Osteoblast (primary cell): ENCODE measurements around the gene CCDC148. TPM values are rescaled to one million over a fixed set of nuclear protein-coding genes. Genes with fewer than 3 reads are reported as not detected.
"Not testable (repeated sequence)": the region's sequence is repeated elsewhere in the genome, so short reads cannot be mapped to it uniquely, and the experiment has no call there.

Experiments used
- DNase-seq: peaks from one replicate; pipeline ENCODE4 v3.0.0; 2011; ENCODE audit warnings: low spot score, mixed read lengths; ENCODE audit not compliant: insufficient read length; ENCODE audit errors: missing footprints
- H2AFZ ChIP-seq: 2 replicates; pipeline ENCODE4 v1.6.0; 2011; ENCODE audit warnings: mild to moderate bottlenecking, low read length
- H3K27ac ChIP-seq: 2 replicates; pipeline ENCODE4 v1.5.1; 2011; ENCODE audit warnings: mild to moderate bottlenecking, low read depth, low read length, moderate library complexity
- H3K27me3 ChIP-seq: 2 replicates; pipeline ENCODE4 v1.6.0; 2012; ENCODE audit warnings: mild to moderate bottlenecking, control low read depth, inconsistent platforms, low read length, moderate library complexity; ENCODE audit not compliant: insufficient read depth
- H3K36me3 ChIP-seq: 2 replicates; pipeline ENCODE4 v1.5.1; 2011; ENCODE audit warnings: mild to moderate bottlenecking, low read length, control low read depth, moderate library complexity; ENCODE audit not compliant: insufficient read depth
- H3K4me1 ChIP-seq: 2 replicates; pipeline ENCODE4 v1.5.1; 2011; ENCODE audit warnings: mild to moderate bottlenecking, low read length, control low read depth, moderate library complexity; ENCODE audit not compliant: insufficient read depth
- H3K4me2 ChIP-seq: 2 replicates; pipeline ENCODE4 v1.6.0; 2011; ENCODE audit warnings: mild to moderate bottlenecking, low read length; ENCODE audit not compliant: insufficient read depth
- H3K4me3 ChIP-seq: fragments of 200-600 bp; sonication (generic); 3 replicates; pipeline ENCODE4 v1.5.1; 2012; ENCODE audit warnings: mild to moderate bottlenecking, low read length, inconsistent platforms; ENCODE audit not compliant: insufficient read depth
- H3K79me2 ChIP-seq: 2 replicates; pipeline ENCODE4 v1.6.0; 2012; ENCODE audit warnings: mild to moderate bottlenecking, low read length, control low read depth, inconsistent platforms; ENCODE audit not compliant: insufficient read depth
- H3K9me3 ChIP-seq: 2 replicates; pipeline ENCODE4 v1.5.1; 2011; ENCODE audit warnings: low read depth, low read length, control low read depth
- H4K20me1 ChIP-seq: 2 replicates; pipeline ENCODE4 v1.6.0; 2012; ENCODE audit warnings: mild to moderate bottlenecking, low read length, control low read depth; ENCODE audit not compliant: insufficient read depth
- CTCF ChIP-seq: IDR thresholded peaks from 2 replicates; pipeline ENCODE4 v1.5.1; 2011; ENCODE audit warnings: mild to moderate bottlenecking, low read depth, low read length, moderate library complexity; ENCODE audit errors: extremely low read depth
- total RNA-seq: library from RNA; depleted of rRNA; stranded (reverse); fragments of >200 nt; gene quantifications from 2 replicates; pipeline ENCODE4 v1.2.3, GENCODE V29; 2012

The CCDC148 gene
- total RNA-seq, 1 donor: 1.8 TPM

DNA sequence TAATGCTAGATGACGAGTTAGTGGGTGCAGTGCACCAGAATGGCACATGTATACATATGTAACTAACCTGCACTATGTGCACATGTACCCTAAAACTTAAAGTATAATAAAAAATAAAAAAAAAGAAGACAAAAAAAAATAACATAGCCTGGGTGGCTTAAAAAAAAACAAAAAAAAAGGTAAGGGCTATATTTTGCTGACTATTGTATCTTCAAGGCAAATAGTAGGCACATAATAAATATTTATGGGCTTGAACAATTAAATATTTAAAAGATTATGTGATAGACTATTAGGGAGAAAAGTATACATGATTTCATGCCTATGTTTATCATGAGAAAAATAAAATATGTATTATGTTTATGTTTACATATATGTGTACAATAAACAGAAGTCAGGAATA is 99.4 kb downstream of the CCDC148 start:
- TF ChIP-seq CTCF: no peak
- Histone ChIP-seq H2AFZ (no peak overlapping the region), H3K4me3 (no peak overlapping the region), H3K4me2 (no peak overlapping the region), H3K27ac (no peak overlapping the region), H3K4me1 (peaks cover 6% of the 10 kb centered on the region), H3K9me3 (no peaks in the 10 kb centered on the region), H3K27me3 (no peaks in the 10 kb centered on the region), H3K79me2 (no peaks in the 10 kb centered on the region), H4K20me1 (no peaks in the 10 kb centered on the region), H3K36me3 (no peaks in the 10 kb centered on the region)
- no peak for DNase-seq

GRCh38 chr2:158351466-158351816 is 105.1 kb downstream of the CCDC148 start:
- H3K27ac ChIP-seq, H4K20me1 ChIP-seq, H3K9me3 ChIP-seq: not testable (repeated sequence)

GRCh38 chr2:158350751-158351465 is 105.6 kb downstream of the CCDC148 start:
- not testable (repeated sequence) for H3K27me3 ChIP-seq, H4K20me1 ChIP-seq, H3K9me3 ChIP-seq, H3K4me3 ChIP-seq, H3K4me1 ChIP-seq, H3K27ac ChIP-seq, DNase-seq, H2AFZ ChIP-seq, H3K4me2 ChIP-seq, H3K79me2 ChIP-seq, H3K36me3 ChIP-seq

More at GRCh38 chr2:158351466-158351816, 105.1 kb downstream of the CCDC148 start:
- H3K4me3 ChIP-seq, H3K4me2 ChIP-seq, H3K36me3 ChIP-seq, H3K79me2 ChIP-seq, H2AFZ ChIP-seq, H3K27me3 ChIP-seq, H3K4me1 ChIP-seq, DNase-seq: not testable (repeated sequence)

DNA sequence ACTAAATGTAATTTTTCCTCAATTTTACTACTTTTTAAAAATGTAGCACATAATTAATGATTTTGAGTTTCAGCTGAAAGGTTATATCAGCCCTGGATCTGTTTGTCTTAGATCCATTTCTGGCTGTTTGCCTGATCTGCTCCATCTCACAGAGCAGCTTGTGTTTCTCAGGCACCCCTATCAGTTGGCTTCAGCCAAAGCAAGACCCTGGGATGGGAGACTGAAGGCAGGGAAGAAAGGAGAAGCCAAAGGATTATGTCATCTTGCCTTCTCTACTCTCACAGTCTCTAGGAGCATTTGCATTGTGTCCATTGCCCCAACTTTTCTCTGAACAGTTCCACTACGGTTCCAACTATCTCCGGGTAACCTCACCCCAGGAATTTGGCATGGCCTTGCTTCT is 110.5 kb downstream of the CCDC148 start:
- H3K27ac ChIP-seq: no peak overlapping the region

More for the DNA sequence above, 110.5 kb downstream of the CCDC148 start:
- H2AFZ ChIP-seq: no peak overlapping the region
- TF ChIP-seq CTCF: no peak
- H4K20me1 ChIP-seq: no peaks in the 10 kb centered on the region
- H3K36me3 ChIP-seq: no peaks in the 10 kb centered on the region
- no peaks in the 10 kb centered on the region for H3K79me2 ChIP-seq
- no peaks in the 10 kb centered on the region for H3K4me1 ChIP-seq
- H3K9me3 ChIP-seq: no peaks in the 10 kb centered on the region
- H3K4me3 ChIP-seq: no peak overlapping the region
- H3K4me2 ChIP-seq: no peak overlapping the region
- H3K27me3 ChIP-seq: no peaks in the 10 kb centered on the region
- DNase-seq: no peak
